Neural progenitor cell (in vitro differentiated cells): ENCODE measurements around the gene ATG5. TPM values are rescaled to one million over a fixed set of nuclear protein-coding genes. Genes with fewer than 3 reads are reported as not detected.
A peak's percentile ranks its signal among the peaks of the same experiment; 100 is the strongest.

Experiments
- DNase-seq: peaks from one replicate; pipeline ENCODE4 v3.0.0-alpha.2; 2016; ENCODE audit warnings: low spot score
- H2AFZ ChIP-seq: fragments of 200-600 bp; sonication (generic); replicated peaks from 2 replicates; pipeline ENCODE4 v1.6.1; 2016; ENCODE audit warnings: antibody characterized with exemption
- H3F3A ChIP-seq: fragments of 200-600 bp; sonication (generic); 2 replicates; pipeline ENCODE4 v1.6.1; 2016; ENCODE audit warnings: antibody characterized with exemption, low read depth
- H3K27ac ChIP-seq: fragments of 200-600 bp; sonication (generic); 2 replicates; pipeline ENCODE4 v1.5.1; 2016; ENCODE audit warnings: mild to moderate bottlenecking
- H3K27me3 ChIP-seq: fragments of 200-600 bp; sonication (generic); 2 replicates; pipeline ENCODE4 v1.6.1; 2016; ENCODE audit warnings: mild to moderate bottlenecking, moderate library complexity
- H3K36me3 ChIP-seq: fragments of 200-600 bp; sonication (generic); 2 replicates; pipeline ENCODE4 v1.5.1; 2016
- H3K4me1 ChIP-seq: fragments of 200-600 bp; sonication (generic); 2 replicates; pipeline ENCODE4 v1.6.1; 2016; ENCODE audit warnings: mixed run types
- H3K4me2 ChIP-seq: fragments of 200-600 bp; sonication (generic); 2 replicates; pipeline ENCODE4 v1.6.1; 2016
- H3K4me3 ChIP-seq: fragments of 200-600 bp; sonication (generic); 2 replicates; pipeline ENCODE4 v1.5.1; 2016
- H3K79me2 ChIP-seq: fragments of 200-600 bp; sonication (generic); 2 replicates; pipeline ENCODE4 v1.6.1; 2016; ENCODE audit warnings: low read depth
- H3K9ac ChIP-seq: fragments of 200-600 bp; sonication (generic); 2 replicates; pipeline ENCODE4 v1.6.1; 2016
- H3K9me3 ChIP-seq: fragments of 200-600 bp; sonication (generic); 2 replicates; pipeline ENCODE4 v1.5.1; 2016; ENCODE audit warnings: low read depth
- H4K20me1 ChIP-seq: fragments of 200-600 bp; sonication (generic); 2 replicates; pipeline ENCODE4 v1.6.1; 2016; ENCODE audit warnings: low read depth
- H3K27ac Mint-ChIP-seq: 3 replicates; pipeline ENCODE4 v1.8.0; 2021; ENCODE audit warnings: mixed read lengths
- H3K27me3 Mint-ChIP-seq: 2 replicates; pipeline ENCODE4 v1.8.0; 2022; ENCODE audit warnings: low read depth, mild to moderate bottlenecking, inconsistent platforms, moderate library complexity, mixed read lengths; ENCODE audit not compliant: insufficient read depth
- H3K36me3 Mint-ChIP-seq: 3 replicates; pipeline ENCODE4 v1.8.0; 2021; ENCODE audit warnings: mixed read lengths
- H3K4me1 Mint-ChIP-seq: 3 replicates; pipeline ENCODE4 v1.8.0; 2021; ENCODE audit warnings: mixed read lengths
- H3K4me3 Mint-ChIP-seq: 3 replicates; pipeline ENCODE4 v1.8.0; 2021; ENCODE audit warnings: mild to moderate bottlenecking, moderate library complexity, mixed read lengths
- H3K9me3 Mint-ChIP-seq: 3 replicates; pipeline ENCODE4 v1.8.0; 2020; ENCODE audit warnings: mixed read lengths
- EZH2 ChIP-seq: fragments of 200-600 bp; sonication (generic); IDR thresholded peaks from 2 replicates; pipeline ENCODE4 v1.6.1; 2017; ENCODE audit warnings: antibody characterized with exemption, mild to moderate bottlenecking, moderate library complexity
- EZH2phosphoT487 ChIP-seq: fragments of 200-600 bp; sonication (generic); IDR thresholded peaks from 2 replicates; pipeline ENCODE4 v1.6.1; 2017; ENCODE audit warnings: antibody characterized with exemption
- total RNA-seq: library from RNA; depleted of rRNA; stranded (reverse); fragments of >200 nt; gene quantifications from 2 replicates; pipeline ENCODE4 v1.2.3, GENCODE V29; 2015; ENCODE audit warnings: low replicate concordance
- TF ChIP-seq, protein P1 (sequence below): fragments of 200-600 bp; sonication (generic); IDR thresholded peaks from 2 replicates; pipeline ENCODE4 v1.5.1; 2017; ENCODE audit warnings: antibody characterized with exemption, mild to moderate bottlenecking

The ATG5 gene
- total RNA-seq, 1 donor from 2014 or later: 45.0 TPM

DNA sequence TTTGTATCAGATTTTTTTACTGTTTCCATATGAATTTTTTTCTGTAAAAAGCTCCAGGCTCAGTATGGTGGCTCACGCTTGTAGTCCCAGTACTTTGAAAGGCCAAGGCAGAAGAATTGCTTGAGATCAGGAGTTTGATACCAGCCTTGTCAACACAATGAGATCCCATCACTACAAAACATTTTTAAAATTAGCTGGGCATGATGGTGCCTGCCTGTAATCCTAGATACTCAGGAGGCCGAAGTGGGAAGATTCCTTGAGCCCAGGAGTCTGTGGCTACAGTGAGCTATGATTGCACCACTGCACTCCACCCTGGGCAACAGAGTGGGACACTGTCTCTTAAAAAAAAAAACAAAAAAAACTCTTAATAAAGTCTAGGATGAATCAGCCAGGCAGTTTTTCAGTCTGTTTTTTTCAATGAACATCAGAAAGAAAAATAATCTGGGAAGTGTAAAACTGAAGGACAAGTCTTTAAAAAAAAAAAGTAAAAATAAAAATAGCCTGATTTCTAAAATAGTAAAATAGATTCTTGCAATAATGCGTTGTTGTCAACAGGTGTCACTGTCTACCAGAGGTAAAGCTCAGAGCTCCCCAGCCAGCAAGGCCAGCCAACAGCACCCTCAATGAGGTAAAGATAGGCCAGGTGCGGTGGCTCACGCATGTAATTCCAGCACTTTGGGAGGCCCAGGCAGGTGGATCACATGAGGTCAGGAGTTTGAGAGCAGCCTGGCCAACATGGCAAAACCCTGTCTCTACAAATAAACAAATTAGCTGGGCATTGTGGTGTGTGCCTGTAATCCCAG lies 9.3 kb upstream of the ATG5 start:
- Mint-ChIP-seq H3K4me3 (no peak overlapping the region), H3K4me1 (peaks cover 5% of the 10 kb centered on the region), H3K36me3 (no peaks in the 10 kb centered on the region), H3K9me3 (peaks cover 4% of the 10 kb centered on the region), H3K27me3 (peaks cover 5% of the 10 kb centered on the region), H3K27ac (no peak overlapping the region)
- H3K9ac ChIP-seq: no peak overlapping the region
- no peaks in the 10 kb centered on the region for H3K36me3 ChIP-seq
- no peak overlapping the region for H3K27ac ChIP-seq
- H3K4me2 ChIP-seq: no peak overlapping the region
- H3K79me2 ChIP-seq: no peaks in the 10 kb centered on the region
- peak; percentile 68 for DNase-seq
- H3K4me1 ChIP-seq: no peaks in the 10 kb centered on the region
- H3K9me3 ChIP-seq: no peaks in the 10 kb centered on the region
- H2AFZ ChIP-seq: no peak overlapping the region
- no peak overlapping the region for H3K4me3 ChIP-seq
- H3K27me3 ChIP-seq: no peaks in the 10 kb centered on the region
- no peaks in the 10 kb centered on the region for H3F3A ChIP-seq
- TF ChIP-seq EZH2: no peak
- no peak for TF ChIP-seq EZH2phosphoT487
- TF ChIP-seq, protein P1, sequence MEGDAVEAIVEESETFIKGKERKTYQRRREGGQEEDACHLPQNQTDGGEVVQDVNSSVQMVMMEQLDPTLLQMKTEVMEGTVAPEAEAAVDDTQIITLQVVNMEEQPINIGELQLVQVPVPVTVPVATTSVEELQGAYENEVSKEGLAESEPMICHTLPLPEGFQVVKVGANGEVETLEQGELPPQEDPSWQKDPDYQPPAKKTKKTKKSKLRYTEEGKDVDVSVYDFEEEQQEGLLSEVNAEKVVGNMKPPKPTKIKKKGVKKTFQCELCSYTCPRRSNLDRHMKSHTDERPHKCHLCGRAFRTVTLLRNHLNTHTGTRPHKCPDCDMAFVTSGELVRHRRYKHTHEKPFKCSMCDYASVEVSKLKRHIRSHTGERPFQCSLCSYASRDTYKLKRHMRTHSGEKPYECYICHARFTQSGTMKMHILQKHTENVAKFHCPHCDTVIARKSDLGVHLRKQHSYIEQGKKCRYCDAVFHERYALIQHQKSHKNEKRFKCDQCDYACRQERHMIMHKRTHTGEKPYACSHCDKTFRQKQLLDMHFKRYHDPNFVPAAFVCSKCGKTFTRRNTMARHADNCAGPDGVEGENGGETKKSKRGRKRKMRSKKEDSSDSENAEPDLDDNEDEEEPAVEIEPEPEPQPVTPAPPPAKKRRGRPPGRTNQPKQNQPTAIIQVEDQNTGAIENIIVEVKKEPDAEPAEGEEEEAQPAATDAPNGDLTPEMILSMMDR: peak; percentile 74
- H4K20me1 ChIP-seq: no peaks in the 10 kb centered on the region

DNA sequence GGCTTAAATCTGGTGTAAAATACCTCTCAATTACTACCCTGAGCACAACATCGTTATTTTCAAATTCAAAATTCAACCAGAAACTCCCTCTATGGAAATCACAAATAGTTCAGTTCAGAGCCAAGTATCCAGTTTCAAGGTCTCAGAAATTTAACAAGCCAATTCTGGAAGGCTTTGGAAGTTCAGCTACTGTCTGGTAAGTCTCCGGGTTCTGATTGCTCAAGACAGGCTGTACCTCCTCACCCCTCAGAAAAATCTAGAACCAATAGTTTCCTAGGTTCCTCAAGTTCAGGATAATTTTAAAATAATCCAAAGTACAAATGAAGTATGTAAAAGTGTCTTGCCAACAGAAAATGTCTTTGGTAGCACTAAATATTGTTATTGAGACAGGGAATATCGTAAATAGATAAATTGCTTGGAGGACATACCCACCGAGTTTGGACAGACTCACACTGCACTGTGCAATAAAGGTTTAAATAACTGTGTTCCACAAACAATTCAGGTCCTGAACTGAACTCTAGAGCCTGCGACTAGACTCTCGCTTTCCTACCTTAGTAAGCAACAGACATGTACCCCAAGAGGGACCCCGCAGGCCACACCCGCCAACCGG lies 729 bp downstream of the ATG5 start:
- H3K27me3 ChIP-seq: peaks cover 3% of the 10 kb centered on the region

DNA sequence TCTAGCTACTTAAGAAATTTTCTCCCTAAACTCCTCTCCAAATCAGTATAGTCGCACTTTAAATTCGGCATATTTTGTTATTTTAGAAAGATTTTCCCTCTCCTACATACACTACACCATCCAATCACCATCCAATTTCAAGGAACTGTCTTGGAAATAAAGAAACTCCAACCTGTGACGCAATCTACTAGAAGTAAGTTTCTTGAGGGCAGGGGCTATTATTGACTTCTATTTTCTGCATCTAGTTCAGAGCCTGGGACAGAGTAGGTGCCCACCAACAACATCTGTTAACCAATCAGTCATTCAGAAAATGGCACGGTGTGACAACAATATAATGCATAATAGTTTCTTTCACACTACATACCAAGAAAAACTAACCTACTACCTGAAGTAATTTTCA lies 3.6 kb downstream of the ATG5 start:
- Histone ChIP-seq H3K27ac (no peak overlapping the region), H3K9me3 (no peaks in the 10 kb centered on the region), H3K4me2 (no peak overlapping the region), H2AFZ (no peak overlapping the region), H3K4me3 (no peak overlapping the region), H3K9ac (no peak overlapping the region), H3K79me2 (peaks cover 82% of the 10 kb centered on the region), H3K27me3 (no peaks in the 10 kb centered on the region), H3F3A (peaks cover 10% of the 10 kb centered on the region), H4K20me1 (peaks cover 9% of the 10 kb centered on the region), H3K4me1 (peaks cover 7% of the 10 kb centered on the region), H3K36me3 (no peaks in the 10 kb centered on the region)
- Mint-ChIP-seq H3K27ac (no peak overlapping the region), H3K9me3 (no peaks in the 10 kb centered on the region), H3K27me3 (peaks cover 12% of the 10 kb centered on the region), H3K36me3 (no peaks in the 10 kb centered on the region), H3K4me3 (no peak overlapping the region), H3K4me1 (peaks cover 18% of the 10 kb centered on the region)
- TF ChIP-seq EZH2phosphoT487 (no peak), EZH2 (no peak)
- TF ChIP-seq, protein P1: no peak
- DNase-seq: no peak

More for the DNA sequence above, 729 bp downstream of the ATG5 start:
- Mint-ChIP-seq H3K4me3 (peak overlapping the region; percentile 95), H3K27ac (no peak overlapping the region), H3K9me3 (no peaks in the 10 kb centered on the region), H3K27me3 (peaks cover 16% of the 10 kb centered on the region), H3K4me1 (peaks cover 18% of the 10 kb centered on the region), H3K36me3 (no peaks in the 10 kb centered on the region)
- Histone ChIP-seq H3K4me1 (peaks cover 7% of the 10 kb centered on the region), H3K79me2 (peaks cover 53% of the 10 kb centered on the region), H2AFZ (peak overlapping the region; percentile 70), H4K20me1 (no peaks in the 10 kb centered on the region), H3K9ac (peak overlapping the region; percentile 47), H3F3A (peaks cover 10% of the 10 kb centered on the region), H3K36me3 (no peaks in the 10 kb centered on the region), H3K27ac (peak overlapping the region; percentile 81), H3K4me2 (peak overlapping the region; percentile 94), H3K4me3 (peak overlapping the region; percentile 65), H3K9me3 (no peaks in the 10 kb centered on the region)
- no peak for TF ChIP-seq EZH2
- TF ChIP-seq, protein P1: no peak
- TF ChIP-seq EZH2phosphoT487: no peak
- no peak for DNase-seq
